HCT116 (cell line): ENCODE measurements around the gene NEK8.

Source experiments
- EZH2phosphoT487 ChIP-seq: fragments of 200-600 bp; IDR thresholded peaks from 2 replicates; pipeline ENCODE4 v1.6.1; 2018; ENCODE audit warnings: antibody characterized with exemption, borderline replicate concordance
- POLR2A ChIP-seq: IDR thresholded peaks from 2 replicates; pipeline ENCODE4 v1.7.0; 2011; ENCODE audit warnings: borderline replicate concordance; ENCODE audit not compliant: insufficient read depth, insufficient read length; ENCODE audit errors: extremely low read depth
- RAD21 ChIP-seq: IDR thresholded peaks from 2 replicates; pipeline ENCODE4 v1.6.1; 2012; ENCODE audit warnings: low read depth, mild to moderate bottlenecking
- TCF7L2 ChIP-seq: IDR thresholded peaks from 2 replicates; pipeline ENCODE4 v1.7.0; 2011; ENCODE audit warnings: borderline replicate concordance, inconsistent platforms; ENCODE audit not compliant: insufficient read depth, insufficient read length; ENCODE audit errors: extremely low read depth
- YY1 ChIP-seq: IDR thresholded peaks from 2 replicates; pipeline ENCODE4 v1.6.1; 2011; ENCODE audit warnings: low read length, low read depth, moderate library complexity, mild to moderate bottlenecking; ENCODE audit not compliant: insufficient replicate concordance; ENCODE audit errors: extremely low read depth
- ZFX ChIP-seq: fragments of 450-650 bp; IDR thresholded peaks from 2 replicates; pipeline ENCODE4 v1.6.1; 2017
- TF ChIP-seq, protein P1 (sequence below): IDR thresholded peaks from 2 replicates; pipeline ENCODE4 v1.6.1; 2012
- TF ChIP-seq, protein P2 (sequence below), 3 experiments: fragments of 200-600 bp in 1 of 3; sonication (generic) in 1 of 3; IDR thresholded peaks in 2 of 3; conservative IDR thresholded peaks in 1 of 3; 2 replicates each; pipeline ENCODE4 v1.5.1; 2012 to 2017; ENCODE audit warnings: low read depth in 2 of 3, low read length in 2 of 3, antibody characterized with exemption in 1 of 3, borderline replicate concordance in 1 of 3, control low read depth in 1 of 3, mild to moderate bottlenecking in 1 of 3, mixed read lengths in 1 of 3, mixed run types in 1 of 3, moderate library complexity in 1 of 3; ENCODE audit not compliant: insufficient read depth in 1 of 3
- TF ChIP-seq, protein P3 (sequence below): IDR thresholded peaks from 2 replicates; pipeline ENCODE4 v1.6.1; 2012
- TF ChIP-seq, protein P4 (sequence below): IDR thresholded peaks from 2 replicates; pipeline ENCODE4 v1.6.1; 2012; ENCODE audit warnings: low read depth

DNA sequence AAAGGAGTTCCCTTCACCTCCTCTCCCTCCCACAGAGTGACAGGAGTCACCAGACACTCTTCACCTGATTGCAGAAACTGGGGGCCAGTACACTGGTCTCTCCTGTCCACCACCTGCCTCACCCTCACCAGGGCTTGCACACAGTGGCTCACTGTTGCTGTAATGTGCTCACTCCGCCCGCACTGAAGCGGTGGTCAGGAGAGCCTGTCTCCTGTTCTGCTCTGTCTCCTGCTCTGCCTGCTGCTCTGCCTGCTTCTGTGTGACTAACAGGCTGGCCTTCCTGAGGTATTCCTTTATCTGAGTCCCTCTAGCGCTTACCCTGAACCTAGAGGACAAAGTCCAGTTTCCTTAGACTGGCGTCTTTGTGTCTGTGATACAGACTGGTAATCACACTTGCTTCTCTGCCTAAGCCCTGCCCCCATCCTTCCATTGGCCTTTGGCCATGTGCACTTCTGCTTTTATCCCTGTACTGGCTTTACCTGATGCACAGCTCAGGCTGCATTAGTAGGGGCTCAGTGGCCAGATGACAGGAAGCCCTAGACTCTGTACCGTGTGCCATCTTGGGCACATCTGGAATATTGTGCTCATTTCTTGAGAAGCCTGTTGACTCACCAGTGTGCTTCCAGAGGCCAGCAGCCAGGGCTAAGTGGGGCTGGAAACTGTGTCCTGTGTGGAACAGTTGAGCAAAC is 30.2 kb upstream of the NEK8 start:
- TF ChIP-seq, protein P1, sequence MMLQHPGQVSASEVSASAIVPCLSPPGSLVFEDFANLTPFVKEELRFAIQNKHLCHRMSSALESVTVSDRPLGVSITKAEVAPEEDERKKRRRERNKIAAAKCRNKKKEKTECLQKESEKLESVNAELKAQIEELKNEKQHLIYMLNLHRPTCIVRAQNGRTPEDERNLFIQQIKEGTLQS, result no peak
- TF ChIP-seq, protein P2, sequence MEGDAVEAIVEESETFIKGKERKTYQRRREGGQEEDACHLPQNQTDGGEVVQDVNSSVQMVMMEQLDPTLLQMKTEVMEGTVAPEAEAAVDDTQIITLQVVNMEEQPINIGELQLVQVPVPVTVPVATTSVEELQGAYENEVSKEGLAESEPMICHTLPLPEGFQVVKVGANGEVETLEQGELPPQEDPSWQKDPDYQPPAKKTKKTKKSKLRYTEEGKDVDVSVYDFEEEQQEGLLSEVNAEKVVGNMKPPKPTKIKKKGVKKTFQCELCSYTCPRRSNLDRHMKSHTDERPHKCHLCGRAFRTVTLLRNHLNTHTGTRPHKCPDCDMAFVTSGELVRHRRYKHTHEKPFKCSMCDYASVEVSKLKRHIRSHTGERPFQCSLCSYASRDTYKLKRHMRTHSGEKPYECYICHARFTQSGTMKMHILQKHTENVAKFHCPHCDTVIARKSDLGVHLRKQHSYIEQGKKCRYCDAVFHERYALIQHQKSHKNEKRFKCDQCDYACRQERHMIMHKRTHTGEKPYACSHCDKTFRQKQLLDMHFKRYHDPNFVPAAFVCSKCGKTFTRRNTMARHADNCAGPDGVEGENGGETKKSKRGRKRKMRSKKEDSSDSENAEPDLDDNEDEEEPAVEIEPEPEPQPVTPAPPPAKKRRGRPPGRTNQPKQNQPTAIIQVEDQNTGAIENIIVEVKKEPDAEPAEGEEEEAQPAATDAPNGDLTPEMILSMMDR (IDR thresholded peaks at IDR 0.05 in 2 of 3, conservative IDR thresholded peaks at IDR 0.05 in 1 of 3; ENCODE audit: borderline replicate concordance in 1 of 3, insufficient read depth in 1 of 3, low read depth in 2 of 3, low read length in 2 of 3), result no peak
- TF ChIP-seq POLR2A (no peak), EZH2phosphoT487 (no peak), ZFX (no peak), YY1 (no peak), RAD21 (no peak), TCF7L2 (no peak)
- TF ChIP-seq, protein P3, sequence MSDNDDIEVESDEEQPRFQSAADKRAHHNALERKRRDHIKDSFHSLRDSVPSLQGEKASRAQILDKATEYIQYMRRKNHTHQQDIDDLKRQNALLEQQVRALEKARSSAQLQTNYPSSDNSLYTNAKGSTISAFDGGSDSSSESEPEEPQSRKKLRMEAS, result no peak
- TF ChIP-seq, protein P4, sequence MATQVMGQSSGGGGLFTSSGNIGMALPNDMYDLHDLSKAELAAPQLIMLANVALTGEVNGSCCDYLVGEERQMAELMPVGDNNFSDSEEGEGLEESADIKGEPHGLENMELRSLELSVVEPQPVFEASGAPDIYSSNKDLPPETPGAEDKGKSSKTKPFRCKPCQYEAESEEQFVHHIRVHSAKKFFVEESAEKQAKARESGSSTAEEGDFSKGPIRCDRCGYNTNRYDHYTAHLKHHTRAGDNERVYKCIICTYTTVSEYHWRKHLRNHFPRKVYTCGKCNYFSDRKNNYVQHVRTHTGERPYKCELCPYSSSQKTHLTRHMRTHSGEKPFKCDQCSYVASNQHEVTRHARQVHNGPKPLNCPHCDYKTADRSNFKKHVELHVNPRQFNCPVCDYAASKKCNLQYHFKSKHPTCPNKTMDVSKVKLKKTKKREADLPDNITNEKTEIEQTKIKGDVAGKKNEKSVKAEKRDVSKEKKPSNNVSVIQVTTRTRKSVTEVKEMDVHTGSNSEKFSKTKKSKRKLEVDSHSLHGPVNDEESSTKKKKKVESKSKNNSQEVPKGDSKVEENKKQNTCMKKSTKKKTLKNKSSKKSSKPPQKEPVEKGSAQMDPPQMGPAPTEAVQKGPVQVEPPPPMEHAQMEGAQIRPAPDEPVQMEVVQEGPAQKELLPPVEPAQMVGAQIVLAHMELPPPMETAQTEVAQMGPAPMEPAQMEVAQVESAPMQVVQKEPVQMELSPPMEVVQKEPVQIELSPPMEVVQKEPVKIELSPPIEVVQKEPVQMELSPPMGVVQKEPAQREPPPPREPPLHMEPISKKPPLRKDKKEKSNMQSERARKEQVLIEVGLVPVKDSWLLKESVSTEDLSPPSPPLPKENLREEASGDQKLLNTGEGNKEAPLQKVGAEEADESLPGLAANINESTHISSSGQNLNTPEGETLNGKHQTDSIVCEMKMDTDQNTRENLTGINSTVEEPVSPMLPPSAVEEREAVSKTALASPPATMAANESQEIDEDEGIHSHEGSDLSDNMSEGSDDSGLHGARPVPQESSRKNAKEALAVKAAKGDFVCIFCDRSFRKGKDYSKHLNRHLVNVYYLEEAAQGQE, result no peak
